Measurements from ENCODE around the gene ITPR2. TPM values are rescaled to one million over a fixed set of nuclear protein-coding genes. Genes with fewer than 3 reads are reported as not detected.

Gene ITPR2
- total and polyA plus RNA-seq, 2 of the 8 experiments (the other 6 are each of a cell fraction or from before 2014, with no cell fraction given), result 4.1 to 48.3 TPM

GRCh38 chr12:26648999-26649398 lies 184.0 kb downstream of the ITPR2 start (continued):
- TF ChIP-seq CHD7 (IDR thresholded peaks at IDR 0.05; ENCODE audit: insufficient replicate concordance, low read length) (no peak), EZH2 (IDR thresholded peaks at IDR 0.05; ENCODE audit: low read depth, low read length, severe bottlenecking) (no peak), BRCA1 (IDR thresholded peaks at IDR 0.05; ENCODE audit: low read depth, low read length) (no peak), ATF3 (IDR thresholded peaks at IDR 0.05; ENCODE audit: insufficient read depth, low read depth, low read length) (no peak), TBP (IDR thresholded peaks at IDR 0.05; ENCODE audit: low read depth, low read length) (no peak), ATF2 (IDR thresholded peaks at IDR 0.05; ENCODE audit: low read length) (no peak)
